Stomach (tissue), 9 donors: ENCODE measurements around the gene EXT2. TPM values are rescaled to one million over a fixed set of nuclear protein-coding genes. Genes with fewer than 3 reads are reported as not detected.

Experiments used
- DNase-seq, 2 donors: peaks; one replicate each; pipeline versions ENCODE4 v3.0.0 to v3.0.0-alpha.2; 2013 to 2019
- H3K27ac ChIP-seq, 5 donors: fragments of 200-600 bp in 4 of 5; sonication (generic) in 4 of 5; one replicate each; pipeline ENCODE4 v1.5.1; 2013 to 2019; ENCODE audit warnings: mild to moderate bottlenecking in 1 of 5, moderate library complexity in 1 of 5
- H3K27me3 ChIP-seq, 3 donors: fragments of 200-600 bp; sonication (generic); one replicate each; pipeline ENCODE4 v1.5.1; 2017 to 2019; ENCODE audit warnings: mixed run types in 1 of 3
- H3K36me3 ChIP-seq, 4 donors: fragments of 200-600 bp; sonication (generic); 1 replicate in 3 of 4; 2 replicates in 1 of 4; pipeline ENCODE4 v1.5.1; 2016 to 2019
- H3K4me1 ChIP-seq, 4 donors: fragments of 200-600 bp; sonication (generic); one replicate each; pipeline ENCODE4 v1.5.1; 2016 to 2019
- H3K4me3 ChIP-seq, 4 donors: fragments of 200-600 bp; sonication (generic) in 3 of 4; one replicate each; pipeline ENCODE4 v1.5.1; 2016 to 2019; ENCODE audit warnings: mild to moderate bottlenecking in 1 of 4
- H3K9me3 ChIP-seq, 4 donors: fragments of 200-600 bp; sonication (generic); one replicate each; pipeline ENCODE4 v1.5.1; 2016 to 2019
- CTCF ChIP-seq, 7 experiments: fragments of 450-650 bp in 4 of 7; fragments of 200-600 bp in 3 of 7; sonication (generic) in 3 of 7; IDR thresholded peaks; one replicate each; pipeline ENCODE4 v1.5.1; 2016 to 2019; ENCODE audit warnings: antibody characterized with exemption in 7 of 7, control low read depth in 2 of 7, mild to moderate bottlenecking in 1 of 7
- EP300 ChIP-seq: sonication (generic); formaldehyde crosslinking; IDR thresholded peaks from one replicate; pipeline ENCODE4 v1.6.1; 2017; ENCODE audit warnings: antibody characterized with exemption
- POLR2A ChIP-seq, 4 donors: fragments of 450-650 bp; IDR thresholded peaks; one replicate each; pipeline ENCODE4 v1.6.1; 2016; ENCODE audit warnings: antibody characterized with exemption in 4 of 4, control low read depth in 2 of 4, mild to moderate bottlenecking in 1 of 4, moderate library complexity in 1 of 4
- POLR2AphosphoS5 ChIP-seq, 3 donors: sonication (generic); formaldehyde crosslinking; IDR thresholded peaks; one replicate each; pipeline ENCODE4 v1.6.1; 2016; ENCODE audit warnings: antibody characterized with exemption in 3 of 3
- WGBS, 5 donors: extraction: QIAGEN DNeasy Blood & Tissue Kit in 3 of 5; methylation state at CpG; one replicate each; pipeline versions ENCODE4 v1.1.5 to v1.1.7; 2013 to 2018; 5-methylcytosine and 5-hydroxymethylcytosine counted together
- intact Hi-C: fragments of 100-400 bp; cut with DNase I; formaldehyde crosslinking; loops from one replicate; pipeline ENCODE4 v1.15.1; 2023; ENCODE audit warnings: low total_unique reads
- polyA plus RNA-seq, 3 donors: library from polyadenylated mRNA; stranded (reverse); fragments of 200-250 nt; gene quantifications; one replicate each; pipeline ENCODE4 v1.2.3, GENCODE V29; 2013
- total RNA-seq, 5 donors: library from RNA; depleted of rRNA; stranded (reverse); fragments of >200 nt; gene quantifications; one replicate each; pipeline versions ENCODE4 v1.1.0 to v1.2.3, GENCODE V29; 2014 to 2016
- donor health status: healthy with polysubstance abuse.
- donor health status: Bipolar disorder and iron deficiency.
- donor health status: healthy.

The EXT2 gene
- total and polyA plus RNA-seq, 8 donors: 10.5 to 93.8 (median 16.0) TPM

GRCh38 chr11:44223238-44223637, 127.8 kb downstream of the EXT2 start:
- no peak for DNase-seq
- H3K36me3 ChIP-seq: peaks cover 0 to 3% (median 0%) of the 10 kb centered on the region in 4 donors
- no peak overlapping the region for H3K27ac ChIP-seq
- no peak overlapping the region for H3K4me3 ChIP-seq
- H3K9me3 ChIP-seq: no peaks in the 10 kb centered on the region
- no peak for TF ChIP-seq POLR2A (IDR thresholded peaks at IDR 0.05)
- no peak for TF ChIP-seq POLR2AphosphoS5 (IDR thresholded peaks at IDR 0.05)
- TF ChIP-seq EP300: no peak
- no peak for TF ChIP-seq CTCF (IDR thresholded peaks at IDR 0.05)
- intact Hi-C loops: no loop called here
- no peaks in the 10 kb centered on the region for H3K4me1 ChIP-seq
- no peaks in the 10 kb centered on the region for H3K27me3 ChIP-seq

- Histone ChIP-seq H3K4me3 (no peak overlapping the region), H3K9me3 (no peaks in the 10 kb centered on the region), H3K27me3 (no peaks in the 10 kb centered on the region), H3K27ac (no peak overlapping the region), H3K4me1 (peaks cover 0 to 9% (median 0%) of the 10 kb centered on the region in 4 donors), H3K36me3 (peaks cover 0 to 3% (median 0%) of the 10 kb centered on the region in 4 donors)
- intact Hi-C loops: no loop called here
- 80 to 91% (median 88%) methylated on average over 3 of the region's 3 CpGs for WGBS, 5 donors
- TF ChIP-seq EP300: no peak
- TF ChIP-seq CTCF (IDR thresholded peaks at IDR 0.05): no peak
- no peak for TF ChIP-seq POLR2A (IDR thresholded peaks at IDR 0.05)
- no peak for TF ChIP-seq POLR2AphosphoS5 (IDR thresholded peaks at IDR 0.05)
- no peak for DNase-seq
Measured at GRCh38 chr11:44224867-44225501, 129.5 kb downstream of the EXT2 start.

GRCh38 chr11:44226490-44226889, 131.0 kb downstream of the EXT2 start:
- Histone ChIP-seq H3K4me3 (no peak overlapping the region), H3K27ac (no peak overlapping the region), H3K27me3 (no peaks in the 10 kb centered on the region), H3K4me1 (peaks cover 0 to 9% (median 0%) of the 10 kb centered on the region in 4 donors), H3K9me3 (no peaks in the 10 kb centered on the region), H3K36me3 (no peaks in the 10 kb centered on the region)
- no peak for TF ChIP-seq CTCF (IDR thresholded peaks at IDR 0.05)
- TF ChIP-seq POLR2AphosphoS5 (IDR thresholded peaks at IDR 0.05): no peak
- no peak for TF ChIP-seq POLR2A (IDR thresholded peaks at IDR 0.05)
- no peak for TF ChIP-seq EP300
- no peak for DNase-seq
- 72 to 94% (median 85%) methylated on average over 2 of the region's 2 CpGs for WGBS, 5 donors
- intact Hi-C loops: no loop called here

- Histone ChIP-seq H3K36me3 (no peaks in the 10 kb centered on the region), H3K4me3 (no peak overlapping the region)
Measured at GRCh38 chr11:44226945-44227344, 131.5 kb downstream of the EXT2 start.

More at GRCh38 chr11:44226945-44227344, 131.5 kb downstream of the EXT2 start:
- 53 to 83% (median 58%) methylated on average over 3 to 4 of the region's 4 CpGs for WGBS, 5 donors
- TF ChIP-seq POLR2AphosphoS5 (IDR thresholded peaks at IDR 0.05) (no peak), CTCF (IDR thresholded peaks at IDR 0.05) (no peak), EP300 (no peak), POLR2A (IDR thresholded peaks at IDR 0.05) (no peak)
- no peak for DNase-seq
- intact Hi-C loops: no loop called here
- Histone ChIP-seq H3K4me1 (peaks cover 0 to 9% (median 0%) of the 10 kb centered on the region in 4 donors), H3K9me3 (no peaks in the 10 kb centered on the region), H3K27ac (no peak overlapping the region), H3K27me3 (no peaks in the 10 kb centered on the region)
